BLaER1 treated with 17β-estradiol and CSF1 and Interleukin-3, amounts not matched to agents 10 nM and 100 nM (cell line): ENCODE results near the gene SRD5A1.
A peak's percentile ranks its signal among the peaks of the same experiment; 100 is the strongest.

Source experiments
- H3K27ac ChIP-seq, 11 experiments: shearing (Covaris generic); formaldehyde crosslinking; 2 replicates each; pipeline ENCODE4 v1.8.1; 2022
- H3K27me3 ChIP-seq, 11 experiments: shearing (Covaris generic); formaldehyde crosslinking; 2 replicates each; pipeline ENCODE4 v1.8.1; 2022
- H3K36me3 ChIP-seq, 11 experiments: shearing (Covaris generic); formaldehyde crosslinking; 2 replicates each; pipeline ENCODE4 v1.8.1; 2022
- H3K4me1 ChIP-seq, 10 experiments: shearing (Covaris generic); formaldehyde crosslinking; 2 replicates each; pipeline ENCODE4 v1.8.1; 2022
- H3K4me2 ChIP-seq, 11 experiments: shearing (Covaris generic); formaldehyde crosslinking; 2 replicates each; pipeline ENCODE4 v1.8.1; 2022
- H3K4me3 ChIP-seq, 10 experiments: shearing (Covaris generic); formaldehyde crosslinking; 2 replicates each; pipeline ENCODE4 v1.8.1; 2022
- H3K9ac ChIP-seq, 11 experiments: shearing (Covaris generic); formaldehyde crosslinking; 2 replicates each; pipeline ENCODE4 v1.8.1; 2022
- H3K9me3 ChIP-seq, 11 experiments: shearing (Covaris generic); formaldehyde crosslinking; replicated peaks in 1 of 11; 2 replicates each; pipeline ENCODE4 v1.8.1; 2022
- H4K20me1 ChIP-seq, 11 experiments: shearing (Covaris generic); formaldehyde crosslinking; 2 replicates each; pipeline ENCODE4 v1.8.1; 2022
- Cebpa-rat ChIP-seq, 11 experiments: shearing (Covaris generic); IDR thresholded peaks; 2 replicates each; pipeline ENCODE4 v1.8.1; 2022

SRD5A1 gene

GRCh38 chr5:6687505-6687904, 54.3 kb downstream of the SRD5A1 start:
- Histone ChIP-seq H3K4me3 (no peak overlapping the region), H3K4me2 (no peak overlapping the region)

GRCh38 chr5:6692906-6693305, 59.7 kb downstream of the SRD5A1 start:
- TF ChIP-seq Cebpa-rat (IDR thresholded peaks at IDR 0.05), result no peak
- no peak overlapping the region for H3K27ac ChIP-seq

More at GRCh38 chr5:6687505-6687904, 54.3 kb downstream of the SRD5A1 start:
- Histone ChIP-seq H3K36me3 (no peaks in the 10 kb centered on the region), H3K27ac (no peak overlapping the region), H3K4me1 (no peaks in the 10 kb centered on the region), H3K27me3 (no peaks in the 10 kb centered on the region), H3K9me3 (no peaks in the 10 kb centered on the region), H4K20me1 (no peaks in the 10 kb centered on the region), H3K9ac (no peak overlapping the region)
- TF ChIP-seq Cebpa-rat (IDR thresholded peaks at IDR 0.05), result no peak

GRCh38 chr5:6698696-6699095, 65.5 kb downstream of the SRD5A1 start:
- no peaks in the 10 kb centered on the region for H3K27me3 ChIP-seq
- H3K36me3 ChIP-seq, result no peaks in the 10 kb centered on the region
- peaks cover 0 to 3% (median 0%) of the 10 kb centered on the region in 10 experiments; a peak in 3 of 20 replicates for H3K4me1 ChIP-seq
- no peak overlapping the region for H3K4me2 ChIP-seq
- H3K4me3 ChIP-seq, result no peak overlapping the region
- no peak overlapping the region for H3K9ac ChIP-seq
- H4K20me1 ChIP-seq, result no peaks in the 10 kb centered on the region
- TF ChIP-seq Cebpa-rat (IDR thresholded peaks at IDR 0.05), result no peak
- no peaks in the 10 kb centered on the region for H3K9me3 ChIP-seq
- no peak overlapping the region for H3K27ac ChIP-seq

More at GRCh38 chr5:6692906-6693305, 59.7 kb downstream of the SRD5A1 start:
- no peak overlapping the region for H3K9ac ChIP-seq
- no peak overlapping the region for H3K4me3 ChIP-seq
- H3K27me3 ChIP-seq, result no peaks in the 10 kb centered on the region
- H3K4me1 ChIP-seq, result no peaks in the 10 kb centered on the region
- H4K20me1 ChIP-seq, result no peaks in the 10 kb centered on the region
- H3K9me3 ChIP-seq, result no peaks in the 10 kb centered on the region
- H3K36me3 ChIP-seq, result no peaks in the 10 kb centered on the region
- no peak overlapping the region for H3K4me2 ChIP-seq

GRCh38 chr5:6699357-6699756, 66.1 kb downstream of the SRD5A1 start:
- H3K9me3 ChIP-seq, result no peaks in the 10 kb centered on the region
- H3K27ac ChIP-seq, result no peak overlapping the region
- H4K20me1 ChIP-seq, result no peaks in the 10 kb centered on the region
- no peak overlapping the region for H3K9ac ChIP-seq
- TF ChIP-seq Cebpa-rat (IDR thresholded peaks at IDR 0.05), result no peak
- H3K4me1 ChIP-seq, result peaks cover 0 to 9% (median 4%) of the 10 kb centered on the region in 10 experiments; a peak in 12 of 20 replicates
- no peaks in the 10 kb centered on the region for H3K36me3 ChIP-seq
- H3K4me2 ChIP-seq, result no peak overlapping the region
- H3K4me3 ChIP-seq, result no peak overlapping the region
- no peaks in the 10 kb centered on the region for H3K27me3 ChIP-seq

- H3K9ac ChIP-seq, result no peak overlapping the region
- no peaks in the 10 kb centered on the region for H3K9me3 ChIP-seq
- H4K20me1 ChIP-seq, result no peaks in the 10 kb centered on the region
- no peaks in the 10 kb centered on the region for H3K27me3 ChIP-seq
- no peak overlapping the region for H3K27ac ChIP-seq
- no peak for TF ChIP-seq Cebpa-rat (IDR thresholded peaks at IDR 0.05)
- no peak overlapping the region for H3K4me3 ChIP-seq
- no peak overlapping the region for H3K4me2 ChIP-seq
- no peaks in the 10 kb centered on the region for H3K36me3 ChIP-seq
- peaks cover 0 to 17% (median 12%) of the 10 kb centered on the region in 10 experiments; a peak in 13 of 20 replicates for H3K4me1 ChIP-seq
These were observed 66.9 kb downstream of the SRD5A1 start for GRCh38 chr5:6700074-6700684.

- no peak for TF ChIP-seq Cebpa-rat (IDR thresholded peaks at IDR 0.05)
- no peaks in the 10 kb centered on the region for H3K36me3 ChIP-seq
- peaks cover 0 to 24% (median 15%) of the 10 kb centered on the region in 10 experiments; a peak in 13 of 20 replicates for H3K4me1 ChIP-seq
- H3K27ac ChIP-seq, result no peak overlapping the region
- H3K4me2 ChIP-seq, result no peak overlapping the region
- H3K4me3 ChIP-seq, result no peak overlapping the region
- no peaks in the 10 kb centered on the region for H3K9me3 ChIP-seq
- H3K27me3 ChIP-seq, result no peaks in the 10 kb centered on the region
- no peaks in the 10 kb centered on the region for H4K20me1 ChIP-seq
- no peak overlapping the region for H3K9ac ChIP-seq
These were observed 67.6 kb downstream of the SRD5A1 start for GRCh38 chr5:6700685-6701355.

GRCh38 chr5:6701491-6701890, 68.3 kb downstream of the SRD5A1 start:
- Histone ChIP-seq H3K27ac (no peak overlapping the region), H3K9me3 (no peaks in the 10 kb centered on the region), H3K36me3 (no peaks in the 10 kb centered on the region), H3K4me3 (no peak overlapping the region), H3K4me2 (no peak overlapping the region), H3K4me1 (peaks cover 0 to 27% (median 17%) of the 10 kb centered on the region in 10 experiments; a peak in 13 of 20 replicates), H4K20me1 (no peaks in the 10 kb centered on the region), H3K27me3 (no peaks in the 10 kb centered on the region), H3K9ac (no peak overlapping the region)
- TF ChIP-seq Cebpa-rat (IDR thresholded peaks at IDR 0.05), result no peak

GRCh38 chr5:6702633-6703032, 69.4 kb downstream of the SRD5A1 start:
- H3K9me3 ChIP-seq, result no peaks in the 10 kb centered on the region
- H3K36me3 ChIP-seq, result no peaks in the 10 kb centered on the region
- no peak overlapping the region for H3K4me3 ChIP-seq
- no peak overlapping the region for H3K4me2 ChIP-seq
- H3K27ac ChIP-seq, result no peak overlapping the region
- no peaks in the 10 kb centered on the region for H3K27me3 ChIP-seq
- peaks cover 0 to 27% (median 17%) of the 10 kb centered on the region in 10 experiments; a peak in 15 of 20 replicates for H3K4me1 ChIP-seq
- TF ChIP-seq Cebpa-rat (IDR thresholded peaks at IDR 0.05), result no peak
- no peak overlapping the region for H3K9ac ChIP-seq
- H4K20me1 ChIP-seq, result no peaks in the 10 kb centered on the region

- Histone ChIP-seq H3K9ac (no peak overlapping the region), H3K4me2 (peak overlapping the region in 7 of 11 experiments; percentile 10 to 72 (median 51); a peak in 7 of 22 replicates), H3K9me3 (no peaks in the 10 kb centered on the region), H3K27ac (peak overlapping the region in 1 of 11 experiments; percentile 25; a peak in 1 of 22 replicates), H3K4me1 (peaks cover 0 to 27% (median 17%) of the 10 kb centered on the region in 10 experiments; a peak in 16 of 20 replicates), H3K27me3 (no peaks in the 10 kb centered on the region), H4K20me1 (no peaks in the 10 kb centered on the region), H3K36me3 (no peaks in the 10 kb centered on the region), H3K4me3 (no peak overlapping the region)
- no peak for TF ChIP-seq Cebpa-rat (IDR thresholded peaks at IDR 0.05)
These were observed 70.6 kb downstream of the SRD5A1 start for GRCh38 chr5:6703806-6704205.
